PC-9 (cell line): ENCODE data around the gene KCNF1.

Source experiments
- CTCF ChIP-seq: fragments of 200-600 bp; sonication (generic); conservative IDR thresholded peaks from 2 replicates; pipeline ENCODE4 v1.6.1; 2017; ENCODE audit warnings: mixed run types, antibody characterized with exemption, mild to moderate bottlenecking, moderate library complexity
- EZH2 ChIP-seq: fragments of 200-600 bp; sonication (generic); IDR thresholded peaks from 2 replicates; pipeline ENCODE4 v1.8.0; 2017; ENCODE audit warnings: antibody characterized with exemption, low read depth

DNA sequence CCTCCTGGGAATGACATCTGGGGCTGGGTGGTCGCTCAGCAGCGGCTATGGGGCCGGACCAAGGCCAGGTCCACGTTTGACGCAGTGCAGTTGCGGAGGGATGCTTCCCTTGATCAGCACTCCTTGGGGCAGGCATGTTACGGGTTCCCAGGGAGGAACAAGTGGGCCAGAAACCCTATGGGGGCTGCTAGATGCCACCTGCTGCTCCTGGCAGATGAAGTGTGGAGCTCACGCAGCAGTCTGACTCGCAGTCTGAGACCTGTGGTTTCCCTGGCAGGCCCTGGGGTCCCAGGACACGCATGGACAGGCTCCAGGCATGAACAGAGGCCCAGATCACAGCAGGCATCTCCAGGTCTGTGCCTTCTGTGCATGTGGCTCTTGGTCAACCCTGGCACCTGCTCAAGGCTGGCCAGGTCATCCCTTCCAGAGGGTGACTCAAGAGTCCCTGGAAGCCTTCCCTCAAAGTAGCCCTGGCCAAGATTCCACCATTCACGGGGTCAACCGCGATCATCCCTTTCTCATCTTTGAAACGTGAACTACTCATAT, 20.0 kb downstream of the KCNF1 start:
- no peak for TF ChIP-seq EZH2
- TF ChIP-seq CTCF = no peak
